ENCODE measurements around the gene SLC9A7.

Gene SLC9A7

DNA sequence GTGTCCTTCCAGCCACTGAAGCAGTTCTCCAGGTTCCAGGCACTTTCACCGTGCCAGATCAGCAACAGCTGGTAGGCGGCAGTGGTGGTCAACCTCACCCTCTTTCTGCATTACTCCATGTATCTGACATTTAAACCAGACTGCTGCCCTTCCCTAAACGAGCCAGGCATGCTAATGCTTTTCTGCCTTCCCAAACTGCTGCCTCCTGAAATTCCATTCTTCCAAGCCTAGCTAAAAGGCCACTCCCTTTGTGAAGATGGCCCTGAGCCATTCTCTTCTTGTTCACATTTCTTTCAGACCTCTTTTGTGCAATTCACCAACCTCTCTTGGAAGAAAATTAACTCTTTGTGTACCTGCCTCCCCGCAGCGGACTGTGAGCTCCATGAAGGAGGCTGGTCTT is 111.7 kb downstream of the SLC9A7 start:
- no peak for DNase-seq (ENCODE audit: low read depth)
- TF ChIP-seq POLR2A (IDR thresholded peaks at IDR 0.05; ENCODE audit: extremely low read depth, insufficient read length) (no peak), MAX (IDR thresholded peaks at IDR 0.05; ENCODE audit: low read depth, low read length) (no peak), MYC (IDR thresholded peaks at IDR 0.05; ENCODE audit: low read depth, low read length) (no peak)
- TF ChIP-seq, protein P1, sequence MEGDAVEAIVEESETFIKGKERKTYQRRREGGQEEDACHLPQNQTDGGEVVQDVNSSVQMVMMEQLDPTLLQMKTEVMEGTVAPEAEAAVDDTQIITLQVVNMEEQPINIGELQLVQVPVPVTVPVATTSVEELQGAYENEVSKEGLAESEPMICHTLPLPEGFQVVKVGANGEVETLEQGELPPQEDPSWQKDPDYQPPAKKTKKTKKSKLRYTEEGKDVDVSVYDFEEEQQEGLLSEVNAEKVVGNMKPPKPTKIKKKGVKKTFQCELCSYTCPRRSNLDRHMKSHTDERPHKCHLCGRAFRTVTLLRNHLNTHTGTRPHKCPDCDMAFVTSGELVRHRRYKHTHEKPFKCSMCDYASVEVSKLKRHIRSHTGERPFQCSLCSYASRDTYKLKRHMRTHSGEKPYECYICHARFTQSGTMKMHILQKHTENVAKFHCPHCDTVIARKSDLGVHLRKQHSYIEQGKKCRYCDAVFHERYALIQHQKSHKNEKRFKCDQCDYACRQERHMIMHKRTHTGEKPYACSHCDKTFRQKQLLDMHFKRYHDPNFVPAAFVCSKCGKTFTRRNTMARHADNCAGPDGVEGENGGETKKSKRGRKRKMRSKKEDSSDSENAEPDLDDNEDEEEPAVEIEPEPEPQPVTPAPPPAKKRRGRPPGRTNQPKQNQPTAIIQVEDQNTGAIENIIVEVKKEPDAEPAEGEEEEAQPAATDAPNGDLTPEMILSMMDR (IDR thresholded peaks at IDR 0.05; ENCODE audit: low read depth, low read length) = no peak
- no peak overlapping the region for H3K4me3 ChIP-seq (ENCODE audit: low read depth, low read length)

GRCh38 chrX:46645614-46646013 is 113.3 kb downstream of the SLC9A7 start:
- DNase-seq (ENCODE audit: low read depth) = no peak
- TF ChIP-seq MYC (IDR thresholded peaks at IDR 0.05; ENCODE audit: low read depth, low read length) = no peak
- TF ChIP-seq MAX (IDR thresholded peaks at IDR 0.05; ENCODE audit: low read depth, low read length) = no peak
- TF ChIP-seq, protein P1 (IDR thresholded peaks at IDR 0.05; ENCODE audit: low read depth, low read length) = no peak
- TF ChIP-seq POLR2A (IDR thresholded peaks at IDR 0.05; ENCODE audit: extremely low read depth, insufficient read length) = no peak
- H3K4me3 ChIP-seq (ENCODE audit: low read depth, low read length) = no peak overlapping the region

- H3K4me3 ChIP-seq (ENCODE audit: low read depth, low read length) = no peak overlapping the region
- TF ChIP-seq MYC (IDR thresholded peaks at IDR 0.05; ENCODE audit: low read depth, low read length) (no peak), POLR2A (IDR thresholded peaks at IDR 0.05; ENCODE audit: extremely low read depth, insufficient read length) (no peak), MAX (IDR thresholded peaks at IDR 0.05; ENCODE audit: low read depth, low read length) (no peak)
- TF ChIP-seq, protein P1 (IDR thresholded peaks at IDR 0.05; ENCODE audit: low read depth, low read length) = no peak
- DNase-seq (ENCODE audit: low read depth) = no peak
Measured at GRCh38 chrX:46643636-46644035, 115.3 kb downstream of the SLC9A7 start.

GRCh38 chrX:46642145-46642544 is 116.8 kb downstream of the SLC9A7 start:
- TF ChIP-seq, protein P1 (IDR thresholded peaks at IDR 0.05; ENCODE audit: low read depth, low read length) = no peak
- no peak for TF ChIP-seq POLR2A (IDR thresholded peaks at IDR 0.05; ENCODE audit: extremely low read depth, insufficient read length)
- TF ChIP-seq MYC (IDR thresholded peaks at IDR 0.05; ENCODE audit: low read depth, low read length) = no peak
- no peak for TF ChIP-seq MAX (IDR thresholded peaks at IDR 0.05; ENCODE audit: low read depth, low read length)
- DNase-seq (ENCODE audit: low read depth) = peak; percentile 42

DNA sequence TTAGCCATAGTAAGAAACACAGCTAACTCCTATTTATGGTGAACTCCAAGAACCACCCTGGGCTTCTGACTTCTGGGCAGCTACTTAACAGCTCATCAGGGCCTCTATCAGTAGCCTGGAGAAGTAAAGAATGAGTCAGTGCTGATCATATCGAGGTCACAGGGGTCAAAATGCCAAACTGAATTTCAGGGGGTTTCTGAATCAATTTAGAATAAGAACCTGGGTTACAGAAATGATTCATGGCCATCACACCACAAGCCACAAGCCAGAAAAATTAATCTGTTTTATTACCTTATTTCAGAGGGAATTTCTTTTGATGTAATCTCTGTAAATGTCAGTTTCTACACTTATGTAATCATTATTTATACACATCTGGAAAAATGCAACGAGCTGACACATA is 121.0 kb downstream of the SLC9A7 start:
- peak; percentile 11 for DNase-seq (ENCODE audit: low read depth)
- TF ChIP-seq MYC (IDR thresholded peaks at IDR 0.05; ENCODE audit: low read depth, low read length) = no peak
- TF ChIP-seq, protein P1 (IDR thresholded peaks at IDR 0.05; ENCODE audit: low read depth, low read length) = no peak
- TF ChIP-seq MAX (IDR thresholded peaks at IDR 0.05; ENCODE audit: low read depth, low read length) = no peak
- TF ChIP-seq POLR2A (IDR thresholded peaks at IDR 0.05; ENCODE audit: extremely low read depth, insufficient read length) = no peak
- no peak overlapping the region for H3K4me3 ChIP-seq (ENCODE audit: low read depth, low read length)

More at GRCh38 chrX:46642145-46642544, 116.8 kb downstream of the SLC9A7 start:
- H3K4me3 ChIP-seq (ENCODE audit: low read depth, low read length) = no peak overlapping the region

Data from NB4 (cell line).